Skeletal muscle cell (primary cell): ENCODE data around the gene CHCHD10.

Experiments
- DNase-seq: peaks from one replicate; pipeline ENCODE4 v3.0.0-alpha.2; 2010; ENCODE audit warnings: low read depth
- H3K4me3 ChIP-seq: 2 replicates; pipeline ENCODE4 v1.5.1; 2011; ENCODE audit warnings: low read depth, mild to moderate bottlenecking, control low read depth, low read length, moderate library complexity

Gene CHCHD10

GRCh38 chr22:23774922-23775436 lies 7.2 kb upstream of the CHCHD10 start:
- H3K4me3 ChIP-seq, result no peak overlapping the region
- no peak for DNase-seq

GRCh38 chr22:23774114-23774921 lies 6.5 kb upstream of the CHCHD10 start:
- no peak overlapping the region for H3K4me3 ChIP-seq
- no peak for DNase-seq

- DNase-seq, result no peak
- peak overlapping the region; percentile 51 for H3K4me3 ChIP-seq
These were observed 5.8 kb upstream of the CHCHD10 start for GRCh38 chr22:23773483-23774113.

GRCh38 chr22:23772649-23773473 lies 5.1 kb upstream of the CHCHD10 start, which contains the start of gene MMP11:
Gene MMP11 (plus strand): TSS chr22:23772849. CDS start chr22:23772871, 22 bp downstream.
- peak within 1 kb of the TSS; percentile 51 for H3K4me3 ChIP-seq
- DNase-seq, result no peak

- no peak for DNase-seq
- peak overlapping the region; percentile 37 for H3K4me3 ChIP-seq
These were observed 4.5 kb upstream of the CHCHD10 start for GRCh38 chr22:23772315-23772648.

GRCh38 chr22:23769321-23769965 lies 1.7 kb upstream of the CHCHD10 start:
- no peak for DNase-seq
- H3K4me3 ChIP-seq, result no peak overlapping the region

GRCh38 chr22:23767303-23767672 lies 484 bp downstream of the CHCHD10 start:
- H3K4me3 ChIP-seq, result peak overlapping the region; percentile 62
- DNase-seq, result no peak

GRCh38 chr22:23764899-23765881 lies 2.6 kb downstream of the CHCHD10 start:
- H3K4me3 ChIP-seq, result no peak overlapping the region
- DNase-seq, result no peak

GRCh38 chr22:23763954-23764353 lies 3.8 kb downstream of the CHCHD10 start:
- H3K4me3 ChIP-seq, result peak overlapping the region; percentile 20

GRCh38 chr22:23763579-23763945 lies 4.2 kb downstream of the CHCHD10 start:
- peak overlapping the region; percentile 20 for H3K4me3 ChIP-seq
- no peak for DNase-seq

More at GRCh38 chr22:23763954-23764353, 3.8 kb downstream of the CHCHD10 start:
- no peak for DNase-seq

- no peak for DNase-seq
- peak within 1 kb of the TSS; percentile 20 for H3K4me3 ChIP-seq
These were observed 4.8 kb downstream of the CHCHD10 start, which contains the start of gene C22orf15 for GRCh38 chr22:23762842-23763578. Gene C22orf15 (plus strand): TSS chr22:23762990. CDS start chr22:23763307, 317 bp downstream.

GRCh38 chr22:23760056-23760455 lies 7.7 kb downstream of the CHCHD10 start:
- DNase-seq, result no peak
- no peak overlapping the region for H3K4me3 ChIP-seq

- no peak for DNase-seq
- no peak overlapping the region for H3K4me3 ChIP-seq
These were observed 8.2 kb downstream of the CHCHD10 start for GRCh38 chr22:23759566-23759965.

- DNase-seq, result no peak
- no peak overlapping the region for H3K4me3 ChIP-seq
These were observed 10.9 kb downstream of the CHCHD10 start for GRCh38 chr22:23756891-23757290.

- H3K4me3 ChIP-seq, result no peak overlapping the region
- no peak for DNase-seq
These were observed 12.1 kb downstream of the CHCHD10 start for GRCh38 chr22:23755711-23756110.

- DNase-seq, result no peak
- no peak overlapping the region for H3K4me3 ChIP-seq
These were observed 12.7 kb downstream of the CHCHD10 start for GRCh38 chr22:23754980-23755636.

- no peak for DNase-seq
- no peak within 1 kb of the TSS for H3K4me3 ChIP-seq
These were observed 13.4 kb downstream of the CHCHD10 start, which contains the start of gene VPREB3 for GRCh38 chr22:23754220-23754919. Gene VPREB3 (minus strand): TSS chr22:23754425. CDS start chr22:23754363, 62 bp downstream.
